GM12865 (cell line): Measurements from ENCODE around the gene RNF130.

Source experiments
- DNase-seq: peaks from one replicate; pipeline ENCODE4 v3.0.0; 2010; ENCODE audit warnings: low read depth
- H3K4me3 ChIP-seq: 2 replicates; pipeline ENCODE4 v1.5.1; 2011; ENCODE audit warnings: mild to moderate bottlenecking, low read depth, low read length, control low read depth
- TF ChIP-seq, protein P1 (sequence below): IDR thresholded peaks from 2 replicates; pipeline ENCODE4 v1.5.1; 2011; ENCODE audit warnings: low read length, control low read depth, low read depth, inconsistent platforms; ENCODE audit not compliant: insufficient read depth; ENCODE audit errors: missing control alignments

The RNF130 gene

GRCh38 chr5:180045889-180046499 lies 25.6 kb downstream of the RNF130 start:
- TF ChIP-seq, protein P1, sequence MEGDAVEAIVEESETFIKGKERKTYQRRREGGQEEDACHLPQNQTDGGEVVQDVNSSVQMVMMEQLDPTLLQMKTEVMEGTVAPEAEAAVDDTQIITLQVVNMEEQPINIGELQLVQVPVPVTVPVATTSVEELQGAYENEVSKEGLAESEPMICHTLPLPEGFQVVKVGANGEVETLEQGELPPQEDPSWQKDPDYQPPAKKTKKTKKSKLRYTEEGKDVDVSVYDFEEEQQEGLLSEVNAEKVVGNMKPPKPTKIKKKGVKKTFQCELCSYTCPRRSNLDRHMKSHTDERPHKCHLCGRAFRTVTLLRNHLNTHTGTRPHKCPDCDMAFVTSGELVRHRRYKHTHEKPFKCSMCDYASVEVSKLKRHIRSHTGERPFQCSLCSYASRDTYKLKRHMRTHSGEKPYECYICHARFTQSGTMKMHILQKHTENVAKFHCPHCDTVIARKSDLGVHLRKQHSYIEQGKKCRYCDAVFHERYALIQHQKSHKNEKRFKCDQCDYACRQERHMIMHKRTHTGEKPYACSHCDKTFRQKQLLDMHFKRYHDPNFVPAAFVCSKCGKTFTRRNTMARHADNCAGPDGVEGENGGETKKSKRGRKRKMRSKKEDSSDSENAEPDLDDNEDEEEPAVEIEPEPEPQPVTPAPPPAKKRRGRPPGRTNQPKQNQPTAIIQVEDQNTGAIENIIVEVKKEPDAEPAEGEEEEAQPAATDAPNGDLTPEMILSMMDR, result no peak
- no peak overlapping the region for H3K4me3 ChIP-seq
- DNase-seq, result no peak

- no peak for DNase-seq
- H3K4me3 ChIP-seq, result no peak overlapping the region
- TF ChIP-seq, protein P1, result no peak
Observed at GRCh38 chr5:180043377-180043776, 28.2 kb downstream of the RNF130 start.

DNA sequence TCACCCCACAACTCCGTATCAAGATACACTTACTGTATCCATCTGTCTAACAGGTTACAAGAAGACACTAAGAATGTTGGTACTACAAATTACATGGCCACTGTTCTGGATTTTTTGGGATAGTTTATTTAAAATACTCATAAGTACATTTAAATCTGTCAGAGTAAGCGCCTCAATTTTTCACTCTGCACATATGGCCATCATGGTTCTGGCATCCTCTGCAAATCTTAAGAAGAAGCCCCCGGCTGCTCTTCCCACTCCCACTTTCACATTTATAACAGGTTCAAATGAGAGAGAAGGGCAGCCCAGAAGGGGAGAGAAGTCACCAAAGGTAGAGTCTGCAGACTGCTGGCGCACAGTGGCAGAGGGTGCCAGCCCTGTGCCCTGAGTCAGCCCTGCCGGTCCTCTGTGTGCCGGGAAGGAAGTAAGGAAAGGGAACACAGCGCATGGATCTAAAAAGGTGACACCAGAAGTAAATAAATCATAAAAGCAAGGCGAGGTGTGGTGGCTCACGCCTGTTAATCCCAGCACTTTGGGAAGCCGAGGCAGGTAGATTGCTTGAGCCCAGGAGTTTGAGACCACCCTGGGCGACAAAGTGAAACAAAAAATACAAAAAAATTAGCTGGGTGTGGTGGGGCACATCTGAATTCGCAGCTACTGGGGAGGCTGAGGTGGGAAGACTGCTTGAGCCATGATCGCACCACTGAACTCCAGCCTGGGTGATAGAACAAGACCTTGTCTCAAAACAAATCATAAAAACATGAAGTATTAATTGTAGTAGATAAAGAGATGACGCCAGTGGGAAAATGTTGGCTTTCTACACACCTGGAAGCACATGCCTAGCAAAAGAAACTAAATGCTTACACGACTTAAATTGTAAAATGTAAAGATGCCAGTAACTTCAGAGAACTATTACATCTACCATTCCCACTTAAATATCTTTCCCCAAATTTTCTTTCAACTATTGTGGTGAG lies 30.0 kb downstream of the RNF130 start:
- no peak for DNase-seq
- H3K4me3 ChIP-seq, result no peak overlapping the region
- TF ChIP-seq, protein P1, result no peak

DNA sequence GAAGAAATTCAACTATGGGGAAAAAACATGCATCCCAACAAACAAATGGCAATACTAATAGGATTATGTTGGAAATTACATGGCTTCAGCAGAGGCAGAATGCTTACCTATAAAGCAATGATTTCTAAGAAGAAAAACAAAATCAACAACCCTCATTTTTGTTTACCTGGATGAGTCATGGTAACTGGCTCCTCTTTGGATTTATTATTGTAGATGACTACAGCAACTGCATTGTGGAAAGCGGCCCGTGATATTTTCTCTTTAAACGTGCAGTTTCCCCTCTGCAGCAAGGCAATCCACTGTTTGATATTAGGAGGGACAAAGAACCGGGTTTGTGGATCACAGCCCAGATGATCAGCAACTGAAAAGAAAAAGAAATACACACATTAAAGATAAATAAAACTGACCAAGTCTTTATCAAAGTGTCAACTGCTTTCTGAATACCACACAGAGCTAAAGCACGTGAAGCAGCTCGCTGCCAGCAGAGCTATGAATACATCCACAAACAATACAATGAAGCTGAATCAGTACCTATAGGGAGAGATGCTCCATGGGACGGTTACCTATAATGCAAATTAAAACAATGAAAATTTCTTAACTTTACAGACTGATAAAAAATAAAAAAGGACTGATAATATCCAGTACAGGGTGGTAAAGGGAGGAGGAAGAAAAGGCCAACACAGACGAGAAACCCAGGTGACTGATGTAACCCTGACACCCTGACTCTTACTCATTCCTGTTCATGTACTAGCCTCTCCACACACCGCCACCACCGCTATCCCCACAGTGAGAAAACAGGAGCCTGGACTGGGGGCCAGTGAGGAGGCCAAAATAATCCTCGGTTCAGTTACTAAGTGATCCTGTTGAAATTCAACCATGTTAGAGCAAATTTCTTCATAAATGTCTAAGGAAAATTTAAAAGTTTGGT lies 31.0 kb downstream of the RNF130 start:
- TF ChIP-seq, protein P1, result no peak
- no peak for DNase-seq
- no peak overlapping the region for H3K4me3 ChIP-seq

- no peak overlapping the region for H3K4me3 ChIP-seq
- TF ChIP-seq, protein P1, result no peak
Observed at GRCh38 chr5:180035206-180035931, 36.2 kb downstream of the RNF130 start.

GRCh38 chr5:180034564-180034963 lies 37.0 kb downstream of the RNF130 start:
- H3K4me3 ChIP-seq, result no peak overlapping the region
- TF ChIP-seq, protein P1, result no peak
- DNase-seq, result no peak

More at GRCh38 chr5:180035206-180035931, 36.2 kb downstream of the RNF130 start:
- no peak for DNase-seq
